HG02970 (cell line): ENCODE results near the gene UPP2.

Source experiments
- ATAC-seq: cut with Tn5 transposase; IDR thresholded peaks from one replicate; pipeline ENCODE4 v1.9.1; 2021; ENCODE audit warnings: mild to moderate bottlenecking, moderate library complexity, moderate number of reproducible peaks; ENCODE audit not compliant: unreplicated experiment, low FRiP score

UPP2 gene

GRCh38 chr2:158101384-158101926, at the start of gene UPP2:
Gene UPP2, plus strand, starts transcription at chr2:158101876. Its CDS starts 188 bp downstream, at chr2:158102064.
- no peak for ATAC-seq

DNA sequence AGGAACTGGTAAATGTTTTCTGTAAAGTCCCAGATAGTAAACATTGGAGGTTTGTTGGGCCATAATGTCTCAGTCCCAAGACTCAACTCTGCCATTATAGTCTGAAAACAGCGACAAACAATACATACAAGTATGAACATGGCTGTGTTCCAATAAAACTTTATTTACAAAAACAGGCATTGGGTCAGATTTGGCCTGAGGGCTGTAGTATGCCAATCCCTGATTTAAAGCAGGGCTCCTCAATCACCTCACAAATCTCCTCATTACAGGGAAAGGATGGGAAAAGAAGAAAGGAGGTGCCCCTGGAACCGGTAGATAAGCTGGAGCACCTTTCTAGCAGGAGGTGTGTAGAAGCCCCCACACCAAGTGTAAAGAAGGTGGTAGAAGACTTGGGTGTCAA, 48.9 kb upstream of the UPP2 start:
- no peak for ATAC-seq

- ATAC-seq = no peak
Measured at GRCh38 chr2:158056875-158057274, 44.8 kb upstream of the UPP2 start.

DNA sequence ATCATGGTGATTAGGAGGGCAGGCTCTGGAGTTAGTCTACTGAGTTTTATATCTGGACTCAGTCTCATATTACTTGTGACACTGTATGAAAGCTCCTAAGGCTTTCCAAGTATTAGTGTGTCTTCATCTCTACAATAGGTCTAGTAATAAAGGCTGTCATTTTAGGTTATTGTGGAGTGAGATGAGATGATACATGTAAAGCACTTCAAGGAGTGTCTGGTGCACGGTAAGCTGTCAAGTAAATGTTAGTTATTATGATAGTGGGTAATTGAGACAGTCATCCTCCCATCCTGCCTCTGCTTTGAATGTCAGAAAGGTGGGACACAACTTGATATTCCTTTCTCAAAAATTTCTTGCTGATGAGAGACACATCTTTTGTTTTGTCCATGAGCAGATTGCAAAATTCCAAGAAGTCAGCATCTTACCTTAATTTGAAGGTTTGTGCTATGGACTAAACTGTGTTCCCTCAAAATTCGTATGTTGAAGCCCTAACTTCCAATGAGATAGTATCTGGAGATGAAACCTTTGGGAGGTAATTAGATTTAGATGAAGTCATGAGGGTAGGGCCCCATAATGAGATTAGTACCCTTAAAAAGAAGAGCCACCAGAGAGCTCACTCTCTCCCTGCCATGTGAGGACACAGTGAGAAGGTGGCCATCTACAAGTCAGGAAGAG, 41.4 kb upstream of the UPP2 start:
- ATAC-seq = no peak

DNA sequence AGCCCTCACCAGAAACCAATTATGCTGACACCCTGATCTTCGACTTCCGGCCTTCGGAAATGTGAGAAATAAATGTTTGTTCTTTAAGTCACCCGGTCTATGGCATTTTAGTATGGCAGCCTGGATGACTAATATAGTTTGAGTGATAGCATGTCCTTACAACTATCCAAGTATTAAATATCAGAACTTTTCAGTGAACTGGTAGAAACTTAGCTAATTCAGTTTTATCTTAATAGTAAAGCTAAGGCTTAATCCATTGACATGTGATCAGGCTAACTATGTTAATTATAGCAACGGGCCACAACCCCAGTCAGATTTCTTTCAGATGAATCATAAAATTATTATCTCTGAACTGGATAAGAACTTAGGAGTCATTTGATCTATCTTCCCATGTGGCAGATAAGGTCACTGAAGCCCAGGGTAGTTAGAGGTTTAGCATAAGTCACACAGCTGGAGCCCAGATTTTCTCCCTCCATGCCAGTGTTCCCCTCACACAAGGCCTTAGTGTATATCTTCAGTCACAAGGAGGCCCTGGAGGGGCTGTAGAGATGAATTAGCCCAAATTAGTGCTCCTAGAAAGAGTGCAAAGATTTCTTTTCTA, 40.7 kb upstream of the UPP2 start:
- no peak for ATAC-seq

DNA sequence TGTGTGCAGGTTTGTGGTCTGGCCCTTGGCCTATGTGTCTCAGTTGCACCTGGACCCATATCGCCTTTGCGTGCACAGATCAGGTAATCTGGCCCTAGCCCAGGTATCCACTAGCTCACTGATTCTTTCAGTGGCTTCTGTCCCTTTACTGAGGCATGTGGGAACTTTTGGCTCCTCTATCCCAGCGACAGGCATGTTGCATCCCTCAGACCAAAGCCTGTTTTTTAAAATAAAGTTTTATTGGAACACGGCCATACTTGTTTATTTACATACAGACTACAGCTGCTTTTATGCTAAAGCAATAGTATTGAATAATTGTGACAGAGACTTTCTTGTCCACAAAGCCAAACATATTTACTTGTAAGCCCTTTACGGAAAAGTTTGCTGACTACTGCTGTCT, 39.9 kb upstream of the UPP2 start:
- no peak for ATAC-seq

- no peak for ATAC-seq
Measured at GRCh38 chr2:158066046-158066713, 35.5 kb upstream of the UPP2 start.

GRCh38 chr2:158071018-158071417, 30.7 kb upstream of the UPP2 start:
- no peak for ATAC-seq

DNA sequence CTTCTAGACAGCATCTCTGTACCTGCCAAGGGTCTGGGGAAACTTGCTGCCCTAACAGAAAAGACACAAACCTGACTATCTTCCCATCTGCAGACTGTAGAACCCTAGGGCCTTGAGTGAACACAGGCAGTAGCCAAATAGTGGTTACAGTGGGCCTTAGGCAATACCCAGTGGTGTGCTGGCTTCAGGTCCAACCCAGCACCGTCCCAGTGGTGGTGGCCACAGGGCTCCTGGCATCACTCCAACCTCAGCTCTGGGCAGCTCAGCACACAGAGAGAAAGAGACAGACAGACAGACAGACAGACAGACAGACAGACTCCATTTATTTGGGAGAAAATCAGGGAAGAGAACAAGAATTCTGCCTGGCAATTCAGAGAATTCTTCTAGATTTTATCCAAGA, 29.3 kb upstream of the UPP2 start:
- ATAC-seq = no peak

DNA sequence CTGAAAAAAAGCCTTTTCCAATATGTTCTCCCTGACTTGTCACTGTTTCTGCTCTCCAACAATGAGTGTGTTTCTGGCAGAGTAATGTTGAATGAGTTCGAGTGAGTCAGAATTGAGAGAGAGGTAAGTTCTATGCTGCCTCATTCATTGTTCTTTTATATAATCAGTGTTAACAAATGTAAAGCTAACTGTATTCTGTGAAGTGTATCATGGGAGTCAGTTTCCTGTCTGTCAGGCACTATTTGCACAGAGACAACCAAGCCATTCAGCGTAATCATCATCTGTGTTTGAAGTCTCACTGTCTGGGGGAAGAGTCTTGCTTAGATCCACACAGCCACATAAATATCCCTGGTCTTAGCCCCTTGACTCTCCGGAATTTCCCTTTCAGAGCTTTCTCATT, 22.0 kb upstream of the UPP2 start:
- ATAC-seq = no peak

DNA sequence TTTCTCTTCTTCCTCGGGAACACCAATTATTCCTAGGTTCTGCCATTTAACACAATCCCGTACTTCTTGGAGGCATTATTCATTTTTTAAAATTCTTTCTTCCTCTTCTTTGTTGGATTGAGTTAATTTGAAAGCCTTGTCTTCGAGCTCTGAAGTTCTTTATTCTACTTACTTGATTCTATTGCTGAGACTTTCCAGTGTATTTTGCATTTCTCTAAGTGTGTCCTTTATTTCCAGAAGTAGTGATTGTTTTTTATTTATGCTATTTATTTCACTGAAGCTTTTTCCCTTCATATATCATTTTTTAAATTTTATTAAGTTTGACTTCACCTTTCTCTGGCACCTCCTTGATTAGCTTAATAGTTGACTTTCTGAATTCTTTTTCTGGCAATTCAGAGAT, 13.6 kb upstream of the UPP2 start:
- ATAC-seq = no peak

- ATAC-seq = no peak
Measured at GRCh38 chr2:158089322-158089721, 12.4 kb upstream of the UPP2 start.

GRCh38 chr2:158091647-158092046, 10.0 kb upstream of the UPP2 start:
- ATAC-seq = no peak

DNA sequence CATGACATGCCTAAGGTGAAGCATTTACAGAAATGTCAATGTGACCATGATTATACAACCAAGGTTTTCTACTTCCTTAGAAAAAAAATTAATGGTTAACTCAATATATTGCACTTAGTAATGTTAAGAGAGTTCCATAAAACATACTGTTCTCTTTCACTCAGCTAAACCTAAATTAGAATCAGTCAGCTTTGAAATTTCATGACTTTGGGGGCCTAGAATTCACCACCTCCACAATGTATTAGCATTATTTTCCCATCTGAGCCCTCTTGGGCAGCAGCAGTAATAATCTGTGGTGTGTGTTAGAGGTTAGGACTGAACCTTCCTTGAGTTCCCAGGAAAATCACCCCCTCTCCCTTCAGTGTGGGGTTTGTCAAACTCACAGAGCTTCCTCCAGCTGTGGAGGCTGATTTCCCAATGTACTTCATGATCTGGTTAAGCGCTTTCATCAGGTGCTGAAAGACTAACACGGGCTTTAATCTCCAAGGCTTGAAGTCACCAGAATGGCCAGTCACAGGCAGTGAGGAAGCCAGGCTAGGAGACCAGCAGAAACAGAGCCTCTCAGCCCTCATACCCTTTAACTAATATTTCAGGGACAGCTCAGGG, 7.1 kb upstream of the UPP2 start:
- ATAC-seq = no peak

- ATAC-seq = no peak
Measured at GRCh38 chr2:158095269-158095668, 6.4 kb upstream of the UPP2 start.

DNA sequence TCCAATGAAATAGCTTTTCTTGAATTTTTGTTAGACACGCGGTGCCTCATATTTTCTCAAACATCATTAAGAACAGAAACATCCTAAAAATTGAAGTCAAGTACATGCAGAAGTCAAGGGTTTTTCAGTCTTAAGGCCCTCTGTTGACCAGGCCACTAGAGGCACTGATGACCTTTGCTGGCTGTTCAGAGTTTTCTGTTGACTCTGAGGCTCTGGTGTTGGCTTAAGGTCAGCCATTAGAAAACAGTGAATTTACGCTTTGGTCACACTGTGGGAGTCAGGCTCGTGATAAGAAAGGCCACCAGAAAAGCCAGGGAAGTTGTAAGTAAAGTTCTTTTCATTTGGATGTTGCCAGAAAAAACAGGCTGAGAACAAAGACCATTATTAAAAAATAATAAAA, 5.8 kb upstream of the UPP2 start:
- ATAC-seq = no peak

DNA sequence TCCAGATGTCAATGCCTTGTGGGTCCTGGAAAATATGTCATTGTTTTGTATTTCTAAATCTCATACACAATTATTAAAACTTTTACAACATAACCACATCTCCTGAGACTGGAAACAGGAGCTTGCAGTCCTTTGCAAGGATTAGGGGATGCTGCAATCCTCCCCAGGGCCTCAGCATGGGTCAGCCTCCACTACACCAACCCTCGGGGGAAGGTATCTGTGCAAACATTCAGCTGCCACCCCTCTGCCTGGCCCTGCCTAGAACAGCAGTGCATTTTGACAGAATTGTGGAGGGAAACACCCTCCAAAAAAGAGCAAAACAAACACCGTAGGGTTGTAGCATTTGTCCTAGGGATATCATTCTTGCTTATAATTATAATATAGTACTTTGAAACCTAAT, 4.2 kb upstream of the UPP2 start:
- no peak for ATAC-seq

GRCh38 chr2:158098178-158098577, 3.5 kb upstream of the UPP2 start:
- ATAC-seq = no peak

DNA sequence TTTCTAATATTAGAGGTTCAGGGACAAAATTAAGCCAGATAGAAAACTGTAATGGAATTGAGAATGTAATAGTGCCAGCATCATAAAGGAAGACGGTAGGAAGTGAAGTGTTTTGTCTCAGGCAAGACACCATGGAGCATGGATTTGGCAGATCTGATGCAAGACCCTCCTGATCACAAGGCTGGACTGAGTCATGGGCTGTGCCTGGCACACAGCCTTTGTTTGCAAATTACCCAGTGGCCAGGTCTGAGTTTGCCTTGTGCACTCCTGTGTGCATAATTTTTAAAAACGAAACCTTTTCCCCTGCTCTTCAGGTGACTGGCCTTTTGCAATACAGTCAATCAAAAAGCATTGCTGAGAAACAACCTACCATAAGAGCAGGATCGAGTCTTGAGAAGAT, 2.0 kb upstream of the UPP2 start:
- ATAC-seq = no peak

- ATAC-seq = no peak
Measured at GRCh38 chr2:158100411-158100810, 1.3 kb upstream of the UPP2 start.

GRCh38 chr2:158102446-158102845, 770 bp downstream of the UPP2 start:
- ATAC-seq = no peak
